HTR-8/SVneo (cell line): Measurements from ENCODE around the gene WNT3A.
"Not testable (repeated sequence)": the region's sequence is repeated elsewhere in the genome, so short reads cannot be mapped to it uniquely, and the experiment has no call there.

Experiments
- DNase-seq: peaks from one replicate; pipeline ENCODE4 v3.0.0; 2011; ENCODE audit warnings: low spot score, mixed read lengths; ENCODE audit not compliant: insufficient read length
- FAIRE-seq: peaks from 2 replicates; lab custom pipeline; 2011; peaks lifted over from hg19 to GRCh38; lab: Jason Lieb, UNC

WNT3A gene, protein sequence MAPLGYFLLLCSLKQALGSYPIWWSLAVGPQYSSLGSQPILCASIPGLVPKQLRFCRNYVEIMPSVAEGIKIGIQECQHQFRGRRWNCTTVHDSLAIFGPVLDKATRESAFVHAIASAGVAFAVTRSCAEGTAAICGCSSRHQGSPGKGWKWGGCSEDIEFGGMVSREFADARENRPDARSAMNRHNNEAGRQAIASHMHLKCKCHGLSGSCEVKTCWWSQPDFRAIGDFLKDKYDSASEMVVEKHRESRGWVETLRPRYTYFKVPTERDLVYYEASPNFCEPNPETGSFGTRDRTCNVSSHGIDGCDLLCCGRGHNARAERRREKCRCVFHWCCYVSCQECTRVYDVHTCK

GRCh38 chr1:228006786-228007048, at the start of gene WNT3A:
WNT3A (plus strand) TSS chr1:228006998; CDS start chr1:228007129, 131 bp downstream.
- FAIRE-seq = no peak
- DNase-seq = no peak

GRCh38 chr1:227958617-227959324, 48.0 kb upstream of the WNT3A start:
- DNase-seq = no peak
- FAIRE-seq = no peak

- DNase-seq (no peak), FAIRE-seq (no peak)
Measured at GRCh38 chr1:227959325-227959860, 47.4 kb upstream of the WNT3A start.

GRCh38 chr1:227961651-227962466, 44.9 kb upstream of the WNT3A start:
- DNase-seq (no peak), FAIRE-seq (no peak)

- FAIRE-seq, DNase-seq: not testable (repeated sequence)
Measured at GRCh38 chr1:227966733-227967132, 40.1 kb upstream of the WNT3A start.

- not testable (repeated sequence) for DNase-seq, FAIRE-seq
Measured at GRCh38 chr1:227967815-227968214, 39.0 kb upstream of the WNT3A start.

GRCh38 chr1:227970076-227970995, 36.5 kb upstream of the WNT3A start:
- FAIRE-seq, DNase-seq: not testable (repeated sequence)

DNA sequence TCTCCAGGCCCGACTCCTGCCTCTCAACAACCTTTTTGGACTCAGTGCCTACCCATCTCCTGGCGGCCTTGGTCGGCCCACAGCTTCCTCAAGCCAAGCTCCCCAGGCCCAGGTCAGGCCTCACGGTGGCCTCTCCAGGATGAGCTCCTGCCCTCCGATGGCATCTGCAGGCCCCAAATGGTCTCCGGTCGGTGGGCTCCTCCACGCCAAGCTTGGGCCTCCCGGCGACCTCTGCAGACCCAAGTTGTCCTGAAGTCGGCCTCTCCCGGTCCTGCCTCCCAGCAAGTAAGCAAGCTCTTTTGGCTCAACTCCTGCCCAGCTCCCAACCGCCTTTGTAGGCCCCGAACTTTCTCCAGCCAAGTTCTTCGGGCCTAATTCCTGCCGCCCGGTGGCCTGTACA, 35.6 kb upstream of the WNT3A start:
- FAIRE-seq, DNase-seq: not testable (repeated sequence)

- not testable (repeated sequence) for DNase-seq, FAIRE-seq
Measured at GRCh38 chr1:227971643-227972282, 35.0 kb upstream of the WNT3A start.

DNA sequence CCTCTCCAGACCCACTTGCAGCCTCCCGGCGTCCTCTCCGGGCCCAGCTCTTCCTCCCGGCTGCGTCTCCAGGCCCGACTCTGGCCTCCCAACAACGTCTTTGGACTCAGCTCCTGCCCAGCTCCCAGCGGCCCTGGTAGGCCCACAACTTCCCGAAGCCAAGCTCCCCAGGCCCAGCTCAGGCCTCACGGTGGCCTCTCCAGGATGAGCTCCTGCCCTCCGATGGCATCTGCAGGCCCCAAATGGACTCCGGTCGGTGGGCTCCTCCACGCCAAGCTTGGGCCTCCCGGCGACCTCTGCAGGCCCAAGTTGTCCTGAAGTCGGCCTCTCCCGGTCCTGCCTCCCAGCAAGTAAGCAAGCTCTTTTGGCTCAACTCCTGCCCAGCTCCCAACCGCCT, 34.5 kb upstream of the WNT3A start:
- DNase-seq, FAIRE-seq: not testable (repeated sequence)

GRCh38 chr1:227972843-227973374, 33.9 kb upstream of the WNT3A start:
- not testable (repeated sequence) for FAIRE-seq, DNase-seq

DNA sequence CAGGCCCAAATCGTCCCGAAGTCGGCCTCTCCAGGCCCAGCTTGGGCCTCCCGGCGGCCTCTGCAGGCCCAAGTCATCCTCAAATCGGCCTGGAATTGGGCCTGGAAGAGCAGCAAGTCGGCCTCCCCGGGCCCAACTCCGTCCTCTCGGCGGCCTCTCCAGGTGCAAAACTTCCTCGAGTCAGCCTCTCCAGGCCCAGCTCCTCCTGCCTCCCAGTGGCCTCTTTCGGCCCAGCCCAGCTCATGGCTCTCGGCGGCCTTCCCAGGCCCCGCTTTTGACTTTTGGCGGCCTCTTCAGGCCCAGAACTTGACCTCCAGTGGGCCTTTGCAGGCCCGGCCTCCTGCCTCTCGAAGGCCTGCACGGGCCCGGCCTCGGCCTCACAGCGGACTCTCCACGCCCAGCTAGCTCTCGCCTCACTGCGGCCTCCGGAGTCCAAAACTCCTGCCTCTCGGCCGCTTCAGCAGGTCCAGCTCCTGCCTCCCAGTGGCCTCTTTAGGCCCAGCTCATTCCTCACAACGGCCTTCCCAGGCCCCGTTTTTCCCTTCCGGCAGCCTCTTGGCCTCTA, 33.0 kb upstream of the WNT3A start:
- not testable (repeated sequence) for DNase-seq, FAIRE-seq

GRCh38 chr1:227975583-227976283, 31.1 kb upstream of the WNT3A start:
- DNase-seq, FAIRE-seq: not testable (repeated sequence)

DNA sequence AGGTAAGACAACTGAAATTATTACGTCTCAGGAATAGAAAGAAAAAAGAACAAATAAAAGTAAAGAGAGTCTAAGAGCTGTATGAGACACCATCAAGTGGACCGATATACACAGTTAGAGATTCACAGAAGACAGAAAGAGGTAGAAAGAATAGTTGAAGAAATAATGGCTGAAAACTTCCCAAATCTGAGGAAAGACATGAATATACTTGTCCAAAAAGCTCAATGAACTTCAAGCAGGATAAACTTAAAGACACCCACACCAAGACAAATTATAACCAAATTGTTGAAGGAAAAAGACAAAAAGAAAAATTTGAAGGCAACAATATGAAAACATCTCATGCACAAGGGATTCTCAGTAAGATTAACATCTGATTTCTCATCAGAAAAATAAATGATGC, 19.6 kb upstream of the WNT3A start:
- FAIRE-seq (no peak), DNase-seq (no peak)

- DNase-seq (no peak), FAIRE-seq (no peak)
Measured at GRCh38 chr1:227994632-227995300, 12.0 kb upstream of the WNT3A start.

DNA sequence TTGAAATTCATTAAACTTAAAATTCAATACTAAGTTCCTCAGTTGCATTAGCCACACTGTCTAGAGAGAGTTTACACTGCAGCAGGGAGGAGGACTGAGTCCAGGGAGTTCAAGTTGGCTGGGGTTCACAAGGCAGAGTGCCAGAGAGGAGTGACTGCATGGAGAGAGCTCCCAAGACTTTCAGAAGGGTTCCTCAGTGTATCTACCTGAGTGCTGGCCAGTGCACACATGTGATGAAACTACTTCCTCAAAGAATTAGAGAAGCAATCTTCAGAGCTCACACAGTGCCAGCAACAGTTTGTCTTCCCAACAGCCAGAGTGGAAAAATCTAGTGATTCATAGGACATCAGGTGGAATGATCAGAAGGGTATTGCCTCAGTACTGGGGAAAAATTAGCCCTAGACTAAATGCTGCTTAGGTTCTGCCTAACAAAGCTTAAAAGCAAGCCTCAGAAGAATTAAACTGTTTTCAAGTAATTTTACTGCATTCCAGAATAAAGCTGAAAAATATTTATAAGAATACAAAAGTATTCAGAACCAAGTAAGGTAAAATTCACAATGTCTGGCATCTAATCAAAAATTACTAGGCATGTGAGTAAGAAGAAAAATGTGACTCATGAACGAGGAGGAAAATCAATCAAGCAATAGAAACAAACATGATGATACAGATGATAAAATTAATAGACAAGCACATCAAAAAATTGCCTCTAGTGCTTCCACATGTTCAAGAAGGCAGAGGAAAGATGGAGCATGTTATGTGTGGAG, 10.4 kb upstream of the WNT3A start:
- FAIRE-seq (no peak), DNase-seq (no peak)
